PFSK-1 (cell line): ENCODE results near the gene NDEL1.

Experiments
- FOXP2 ChIP-seq: optimal IDR thresholded peaks from 2 replicates; pipeline ENCODE3; 2011; ENCODE audit warnings: borderline replicate concordance, control low read depth, inconsistent platforms; ENCODE audit not compliant: insufficient read depth; ENCODE audit errors: extremely low read length, extremely low read depth
- POLR2AphosphoS5 ChIP-seq: IDR thresholded peaks from 2 replicates; pipeline ENCODE4 v1.6.1; 2012; ENCODE audit warnings: low read depth, mild to moderate bottlenecking, control low read depth, low read length, moderate library complexity
- SIN3A ChIP-seq: IDR thresholded peaks from 2 replicates; pipeline ENCODE4 v1.6.1; 2012; ENCODE audit warnings: mild to moderate bottlenecking, low read length, moderate library complexity, borderline replicate concordance; ENCODE audit not compliant: insufficient read depth
- TAF1 ChIP-seq: IDR thresholded peaks from 2 replicates; pipeline ENCODE4 v1.6.1; 2012; ENCODE audit warnings: low read length, control low read depth, borderline replicate concordance; ENCODE audit not compliant: insufficient read depth
- TF ChIP-seq, protein P1 (sequence below), 2 experiments: IDR thresholded peaks; 2 replicates each; pipeline versions ENCODE4 v1.6.1 to v1.8.0; 2011 to 2012; ENCODE audit warnings: low read depth in 2 of 2, low read length in 2 of 2, control low read depth in 1 of 2, inconsistent platforms in 1 of 2, mild to moderate bottlenecking in 1 of 2, moderate library complexity in 1 of 2; ENCODE audit not compliant: insufficient read depth in 1 of 2

Gene NDEL1

DNA sequence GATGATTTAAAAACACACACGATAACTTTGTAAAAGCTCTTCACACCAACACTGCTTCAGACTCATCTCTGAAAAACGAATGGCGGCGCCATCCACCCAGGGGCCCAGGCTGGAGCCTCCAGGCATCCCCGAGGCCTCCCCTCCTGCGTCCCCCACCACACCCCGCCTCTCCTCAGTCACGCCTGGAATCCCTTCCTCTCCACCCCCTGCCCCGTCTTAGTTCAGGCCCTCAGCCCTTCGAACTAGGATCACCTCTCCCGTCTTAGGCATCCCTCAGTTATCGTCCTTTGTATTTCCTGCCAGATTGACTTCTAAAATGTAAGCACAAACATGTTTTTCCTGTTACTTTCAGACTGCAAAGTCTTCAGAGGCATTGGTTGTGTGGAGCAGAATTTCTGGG is 58.3 kb downstream of the NDEL1 start:
- TF ChIP-seq TAF1, result no peak
- TF ChIP-seq SIN3A, result no peak
- no peak for TF ChIP-seq POLR2AphosphoS5
- TF ChIP-seq, protein P1, sequence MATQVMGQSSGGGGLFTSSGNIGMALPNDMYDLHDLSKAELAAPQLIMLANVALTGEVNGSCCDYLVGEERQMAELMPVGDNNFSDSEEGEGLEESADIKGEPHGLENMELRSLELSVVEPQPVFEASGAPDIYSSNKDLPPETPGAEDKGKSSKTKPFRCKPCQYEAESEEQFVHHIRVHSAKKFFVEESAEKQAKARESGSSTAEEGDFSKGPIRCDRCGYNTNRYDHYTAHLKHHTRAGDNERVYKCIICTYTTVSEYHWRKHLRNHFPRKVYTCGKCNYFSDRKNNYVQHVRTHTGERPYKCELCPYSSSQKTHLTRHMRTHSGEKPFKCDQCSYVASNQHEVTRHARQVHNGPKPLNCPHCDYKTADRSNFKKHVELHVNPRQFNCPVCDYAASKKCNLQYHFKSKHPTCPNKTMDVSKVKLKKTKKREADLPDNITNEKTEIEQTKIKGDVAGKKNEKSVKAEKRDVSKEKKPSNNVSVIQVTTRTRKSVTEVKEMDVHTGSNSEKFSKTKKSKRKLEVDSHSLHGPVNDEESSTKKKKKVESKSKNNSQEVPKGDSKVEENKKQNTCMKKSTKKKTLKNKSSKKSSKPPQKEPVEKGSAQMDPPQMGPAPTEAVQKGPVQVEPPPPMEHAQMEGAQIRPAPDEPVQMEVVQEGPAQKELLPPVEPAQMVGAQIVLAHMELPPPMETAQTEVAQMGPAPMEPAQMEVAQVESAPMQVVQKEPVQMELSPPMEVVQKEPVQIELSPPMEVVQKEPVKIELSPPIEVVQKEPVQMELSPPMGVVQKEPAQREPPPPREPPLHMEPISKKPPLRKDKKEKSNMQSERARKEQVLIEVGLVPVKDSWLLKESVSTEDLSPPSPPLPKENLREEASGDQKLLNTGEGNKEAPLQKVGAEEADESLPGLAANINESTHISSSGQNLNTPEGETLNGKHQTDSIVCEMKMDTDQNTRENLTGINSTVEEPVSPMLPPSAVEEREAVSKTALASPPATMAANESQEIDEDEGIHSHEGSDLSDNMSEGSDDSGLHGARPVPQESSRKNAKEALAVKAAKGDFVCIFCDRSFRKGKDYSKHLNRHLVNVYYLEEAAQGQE (IDR thresholded peaks at IDR 0.05; ENCODE audit: insufficient read depth in 1 of 2, low read depth in 2 of 2, low read length in 2 of 2), result no peak

DNA sequence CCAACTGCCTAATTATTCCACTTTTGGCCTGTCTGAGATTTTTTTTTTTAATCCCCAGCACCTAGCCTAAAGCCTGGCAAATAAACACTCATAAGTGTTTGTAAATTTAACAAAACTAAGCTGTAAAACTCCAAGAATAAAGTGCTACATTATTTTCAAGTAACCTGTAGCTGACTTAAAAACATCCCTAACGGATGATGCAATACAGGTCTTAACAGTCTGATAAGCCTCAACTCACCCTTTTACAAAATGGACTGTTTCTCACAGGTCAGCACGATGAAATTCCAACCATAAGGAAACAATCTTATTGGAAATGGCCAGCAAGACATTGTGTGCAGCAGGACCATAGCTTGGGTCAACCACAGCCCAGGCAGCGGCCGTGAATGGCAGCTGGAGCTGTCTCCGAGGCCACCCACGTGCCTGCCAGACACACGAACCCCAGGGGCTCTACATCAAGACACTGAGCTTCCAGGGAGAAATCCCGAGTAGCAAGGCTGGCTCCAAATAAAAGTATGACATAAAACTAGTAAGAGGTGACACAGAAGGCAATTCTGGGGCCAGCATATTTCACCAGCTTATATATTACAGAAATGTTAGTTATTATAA is 58.9 kb downstream of the NDEL1 start:
- no peak for TF ChIP-seq POLR2AphosphoS5
- no peak for TF ChIP-seq SIN3A
- no peak for TF ChIP-seq TAF1
- TF ChIP-seq, protein P1 (IDR thresholded peaks at IDR 0.05; ENCODE audit: insufficient read depth in 1 of 2, low read depth in 2 of 2, low read length in 2 of 2), result no peak
- no peak for TF ChIP-seq FOXP2

DNA sequence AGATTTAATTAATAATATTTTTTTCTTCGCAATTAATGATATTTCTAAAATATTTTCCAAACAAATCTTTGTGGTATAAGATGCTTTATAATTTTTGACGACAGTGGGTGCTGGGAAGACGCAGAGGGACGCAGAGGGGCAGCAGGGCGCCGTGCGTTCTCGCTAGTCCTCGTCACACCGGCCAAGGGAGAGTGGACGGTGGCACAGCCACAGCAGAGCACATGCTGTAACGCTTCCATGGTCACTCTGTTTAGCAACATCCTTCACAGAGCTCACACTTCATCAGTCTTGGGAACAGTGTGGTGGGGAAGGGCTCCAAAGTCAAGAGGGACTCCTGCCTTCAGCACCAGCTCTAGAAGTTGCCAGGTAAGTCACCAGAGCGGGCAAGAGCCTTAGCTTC is 60.4 kb downstream of the NDEL1 start:
- TF ChIP-seq, protein P1 (IDR thresholded peaks at IDR 0.05; ENCODE audit: insufficient read depth in 1 of 2, low read depth in 2 of 2, low read length in 2 of 2), result no peak
- TF ChIP-seq SIN3A, result no peak
- TF ChIP-seq FOXP2, result no peak
- no peak for TF ChIP-seq TAF1
- no peak for TF ChIP-seq POLR2AphosphoS5

DNA sequence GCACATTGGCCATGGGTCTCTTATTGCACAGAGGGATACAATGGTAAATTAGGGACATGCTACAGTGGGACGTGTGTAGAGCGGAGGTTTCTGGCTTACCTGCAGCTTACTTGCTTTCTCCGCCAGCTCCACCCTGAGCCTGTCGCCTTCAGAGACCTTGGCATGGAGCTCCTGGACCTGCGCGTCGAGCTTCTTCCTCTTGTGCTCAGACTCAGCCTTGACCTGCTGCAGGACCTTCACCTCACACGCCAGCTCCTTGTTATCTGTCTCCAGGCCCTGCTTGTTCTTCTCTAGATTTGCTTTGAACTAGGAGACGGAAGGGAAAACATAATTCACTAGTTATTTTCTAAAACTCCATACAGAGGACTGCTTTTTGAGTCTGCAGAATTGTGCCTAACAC is 63.5 kb downstream of the NDEL1 start:
- TF ChIP-seq TAF1 (no peak), FOXP2 (no peak), POLR2AphosphoS5 (no peak), SIN3A (no peak)
- TF ChIP-seq, protein P1 (IDR thresholded peaks at IDR 0.05; ENCODE audit: insufficient read depth in 1 of 2, low read depth in 2 of 2, low read length in 2 of 2), result no peak

DNA sequence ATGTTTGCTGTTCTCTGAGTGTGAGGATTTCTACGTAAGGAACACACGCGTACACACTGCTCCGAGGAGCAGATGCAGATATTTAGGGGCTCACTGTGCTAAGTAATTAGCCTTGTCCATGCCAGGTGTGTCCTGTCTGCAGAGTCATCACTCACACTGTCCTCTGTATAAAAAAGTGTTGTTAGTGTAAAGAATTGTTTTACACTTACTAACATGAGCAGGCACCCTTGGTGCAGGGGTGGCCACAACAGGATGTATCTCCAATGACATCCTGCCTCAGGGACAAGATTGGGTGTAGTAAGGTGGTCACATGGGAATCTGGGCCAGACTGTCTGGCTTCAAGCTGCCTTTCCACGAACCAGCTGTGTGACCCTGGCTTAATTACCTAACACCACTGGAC is 63.9 kb downstream of the NDEL1 start:
- no peak for TF ChIP-seq SIN3A
- TF ChIP-seq FOXP2, result no peak
- TF ChIP-seq POLR2AphosphoS5, result no peak
- TF ChIP-seq TAF1, result no peak
- TF ChIP-seq, protein P1 (IDR thresholded peaks at IDR 0.05; ENCODE audit: insufficient read depth in 1 of 2, low read depth in 2 of 2, low read length in 2 of 2), result no peak
